HG02798 (cell line): ENCODE results near the gene ZNF282.
"Not testable (repeated sequence)": the region's sequence is repeated elsewhere in the genome, so short reads cannot be mapped to it uniquely, and the experiment has no call there.

ENCODE experiments used
- ATAC-seq: cut with Tn5 transposase; IDR thresholded peaks from one replicate; pipeline ENCODE4 v1.9.1; 2021; ENCODE audit warnings: mild to moderate bottlenecking; ENCODE audit not compliant: unreplicated experiment, poor library complexity

Gene ZNF282

DNA sequence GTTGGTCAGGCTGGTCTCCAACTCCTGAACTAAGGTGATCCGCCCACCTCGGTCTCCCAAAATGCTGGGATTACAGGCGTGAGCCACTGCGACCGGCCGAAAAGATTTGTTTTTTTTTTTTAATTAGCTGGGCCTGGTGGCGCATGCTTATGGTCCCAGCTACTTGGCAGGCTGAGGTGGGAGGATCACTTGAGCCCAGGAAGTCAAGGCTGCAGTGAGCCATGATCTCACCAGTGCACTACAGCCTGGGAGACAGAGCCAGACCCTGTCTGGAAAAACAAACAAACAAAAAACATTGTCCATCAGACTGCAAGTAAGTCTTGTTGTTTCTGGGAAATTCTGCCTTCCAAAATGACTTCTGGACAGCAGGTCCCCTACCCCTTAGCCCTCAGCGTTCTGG is 27.8 kb downstream of the ZNF282 start:
- no peak for ATAC-seq

DNA sequence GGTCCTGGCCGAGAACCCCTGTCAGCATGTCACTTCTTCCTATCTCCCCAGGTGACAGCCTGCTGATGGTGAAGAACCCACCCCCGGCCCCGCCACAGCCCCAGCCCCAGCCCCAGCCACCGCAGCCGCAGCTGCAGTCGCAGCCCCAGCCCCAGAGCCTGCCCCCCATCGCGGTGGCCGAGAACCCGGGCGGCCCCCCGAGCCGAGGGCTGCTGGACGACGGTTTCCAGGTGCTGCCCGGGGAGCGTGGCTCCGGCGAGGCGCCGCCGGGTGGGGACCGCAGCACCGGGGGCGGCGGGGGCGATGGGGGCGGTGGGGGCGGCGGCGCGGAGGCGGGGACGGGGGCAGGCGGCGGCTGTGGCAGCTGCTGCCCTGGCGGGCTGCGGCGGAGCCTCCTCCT is 28.4 kb downstream of the ZNF282 start:
- no peak for ATAC-seq

DNA sequence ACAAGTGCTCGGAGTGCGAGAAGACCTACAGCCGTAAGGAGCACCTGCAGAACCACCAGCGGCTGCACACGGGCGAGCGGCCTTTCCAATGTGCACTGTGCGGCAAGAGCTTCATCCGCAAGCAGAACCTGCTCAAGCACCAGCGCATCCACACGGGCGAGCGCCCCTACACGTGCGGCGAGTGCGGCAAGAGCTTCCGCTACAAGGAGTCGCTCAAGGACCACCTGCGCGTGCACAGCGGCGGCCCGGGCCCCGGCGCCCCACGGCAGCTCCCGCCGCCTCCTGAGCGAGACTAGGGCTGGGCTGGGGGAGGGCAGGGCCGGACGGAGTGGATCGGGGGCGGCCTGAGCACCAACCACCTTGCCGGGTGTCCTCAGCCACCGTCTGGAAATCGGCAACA is 29.0 kb downstream of the ZNF282 start:
- ATAC-seq = no peak

DNA sequence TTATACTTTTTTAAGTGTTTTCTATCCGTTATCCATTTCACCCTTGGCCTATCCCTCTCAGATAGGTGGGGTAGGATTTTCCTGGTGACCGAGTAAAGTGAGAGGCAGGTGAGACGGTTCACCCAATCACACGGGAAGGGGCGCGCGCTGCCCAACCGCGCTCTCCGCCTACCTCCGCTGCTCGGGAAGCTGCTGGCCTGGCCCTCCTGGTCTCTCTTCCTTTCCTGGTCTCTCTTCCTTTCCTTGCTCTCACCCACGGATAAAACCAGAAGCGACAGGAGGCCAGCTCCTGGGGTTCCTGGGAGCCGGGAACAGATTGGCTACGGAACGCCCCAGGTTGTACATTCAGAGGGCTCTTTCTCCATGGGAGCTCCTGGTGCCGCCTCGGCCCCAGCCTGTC is 29.8 kb downstream of the ZNF282 start:
- ATAC-seq = no peak

DNA sequence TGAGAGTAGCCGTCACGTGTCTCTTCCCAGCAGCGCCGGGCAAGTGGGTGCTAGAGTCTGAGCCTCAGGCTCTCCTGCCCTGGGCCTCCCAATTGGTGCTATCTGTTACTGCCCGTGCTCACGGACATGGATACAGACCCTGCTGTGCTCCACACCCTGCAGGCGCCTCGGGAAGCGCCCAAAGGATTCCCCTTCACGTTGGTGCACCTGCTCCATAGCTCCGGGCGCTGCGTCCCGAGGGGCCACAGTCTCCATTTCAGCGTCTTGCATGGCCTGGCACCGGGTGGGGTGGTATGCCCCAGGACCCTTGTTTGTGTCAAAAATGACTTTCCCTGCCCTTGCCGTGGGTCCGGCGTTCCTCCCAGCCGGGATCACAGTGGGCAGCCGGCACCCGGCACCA is 30.3 kb downstream of the ZNF282 start:
- no peak for ATAC-seq

DNA sequence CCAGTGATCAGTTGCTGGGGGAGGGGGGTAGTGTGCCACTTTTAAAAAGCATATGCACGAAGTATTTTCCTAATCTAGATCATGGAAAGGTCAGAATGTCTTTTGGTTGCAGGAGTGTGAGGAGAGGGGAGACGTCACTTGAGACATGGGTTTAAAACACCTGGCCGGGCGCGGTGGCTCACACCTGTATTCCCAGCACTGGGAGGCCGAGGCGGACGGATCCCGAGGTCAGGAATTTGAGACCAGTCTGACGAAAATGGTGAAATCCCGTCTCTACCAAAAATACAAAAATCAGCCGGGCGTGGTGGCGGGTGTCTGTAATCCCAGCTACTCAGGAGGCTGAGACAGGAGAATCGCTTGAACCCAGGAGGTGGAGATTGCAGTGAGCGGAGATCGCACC is 31.0 kb downstream of the ZNF282 start:
- ATAC-seq = not testable (repeated sequence)

DNA sequence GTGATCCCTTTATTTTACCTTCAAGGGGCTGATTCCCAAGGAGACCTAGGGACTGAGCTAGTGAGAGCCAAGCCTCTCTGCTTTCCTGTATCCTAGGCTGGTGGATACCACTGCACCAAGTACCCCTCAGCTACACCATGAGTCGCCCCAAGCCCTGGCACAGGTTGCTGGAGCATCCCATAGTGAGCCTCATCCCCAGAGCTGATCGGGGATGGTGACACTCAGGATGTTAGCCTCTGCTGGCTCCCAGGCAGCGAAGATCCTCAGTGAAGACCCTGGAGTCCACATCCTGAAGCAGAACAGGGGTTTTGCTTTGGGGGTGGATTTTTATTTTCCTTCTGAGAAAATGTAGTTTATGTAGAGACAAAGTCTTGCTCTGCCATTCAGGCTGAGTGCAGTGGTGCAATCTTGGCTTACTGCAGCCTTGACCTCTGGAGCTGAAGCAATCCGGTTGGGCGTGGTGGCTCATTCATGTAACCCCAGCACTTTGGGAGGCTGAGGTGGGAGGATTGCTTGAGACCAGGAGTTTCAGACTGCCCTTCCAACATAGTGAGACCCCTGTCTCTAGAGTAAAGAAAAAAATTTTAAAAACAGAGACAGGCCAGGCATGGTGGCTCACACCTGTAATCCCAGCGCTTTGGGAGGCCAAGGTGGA is 31.6 kb downstream of the ZNF282 start:
- no peak for ATAC-seq

DNA sequence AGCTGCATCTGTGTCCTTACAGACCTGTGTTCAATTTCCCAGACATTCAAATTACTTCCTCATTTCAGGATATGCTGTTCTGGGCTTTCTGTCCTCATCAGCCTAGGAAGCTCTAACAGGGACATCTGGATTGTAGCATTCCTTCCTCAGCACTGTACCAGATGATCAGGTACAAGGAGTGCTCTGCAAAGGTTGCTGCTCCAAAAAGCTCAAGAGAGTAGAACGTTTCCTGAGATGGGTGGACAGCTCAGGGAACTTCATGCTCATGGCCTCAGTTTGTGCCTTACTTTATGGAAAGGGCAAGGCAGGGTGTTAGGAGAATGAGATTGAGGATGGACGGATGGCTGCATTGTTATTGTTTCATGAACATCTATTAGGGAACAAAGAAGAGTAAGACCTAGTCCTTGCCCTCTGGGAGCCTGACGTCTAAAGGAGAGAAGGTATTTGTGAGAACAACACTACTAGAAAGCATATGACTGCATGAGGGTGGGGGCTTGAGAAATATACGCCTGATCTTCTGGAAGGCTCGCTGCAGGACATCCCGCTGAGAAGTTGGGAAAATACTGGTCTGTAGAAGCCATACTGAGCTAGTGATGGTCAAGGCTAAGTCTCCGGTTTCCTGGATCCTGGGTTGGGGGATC is 33.6 kb downstream of the ZNF282 start:
- ATAC-seq = no peak

DNA sequence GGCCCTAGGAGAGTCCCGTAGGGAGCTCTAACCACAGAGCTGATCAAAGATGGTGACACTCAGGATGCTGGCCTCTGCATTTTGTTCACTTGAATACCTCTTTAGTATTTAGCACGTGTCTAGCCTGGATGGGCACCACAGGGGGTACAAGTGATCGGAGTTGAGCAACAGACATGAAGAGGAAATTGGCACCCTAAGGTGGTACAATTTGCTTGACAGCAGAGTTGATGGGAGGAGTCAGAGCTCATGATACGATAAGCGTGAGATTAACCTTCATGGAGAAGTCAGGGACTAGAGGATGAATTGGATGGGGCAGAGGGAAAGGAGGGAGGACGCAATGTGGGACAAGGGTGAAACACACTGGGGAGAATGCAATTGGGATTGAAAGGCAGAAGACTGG is 34.2 kb downstream of the ZNF282 start:
- no peak for ATAC-seq

DNA sequence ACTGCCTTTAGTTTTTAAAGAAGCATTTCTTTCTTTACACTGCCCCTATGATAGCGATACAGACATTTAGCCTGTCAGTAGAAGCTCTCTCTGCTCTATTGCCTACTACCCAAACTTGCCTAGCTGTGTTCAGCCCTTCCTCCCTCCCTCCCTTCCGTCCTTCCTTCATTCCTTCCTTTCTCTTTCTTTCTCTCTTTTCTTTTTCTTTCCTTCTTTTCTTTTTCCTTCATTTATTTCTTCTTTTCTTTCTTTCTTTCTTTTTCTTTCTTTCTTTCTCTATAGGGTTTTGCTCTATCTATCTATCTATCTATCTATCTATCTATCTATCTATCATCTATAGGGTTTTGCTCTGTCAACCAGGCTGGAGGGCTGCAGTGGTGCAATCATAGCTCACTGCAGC is 37.0 kb downstream of the ZNF282 start:
- ATAC-seq = no peak

DNA sequence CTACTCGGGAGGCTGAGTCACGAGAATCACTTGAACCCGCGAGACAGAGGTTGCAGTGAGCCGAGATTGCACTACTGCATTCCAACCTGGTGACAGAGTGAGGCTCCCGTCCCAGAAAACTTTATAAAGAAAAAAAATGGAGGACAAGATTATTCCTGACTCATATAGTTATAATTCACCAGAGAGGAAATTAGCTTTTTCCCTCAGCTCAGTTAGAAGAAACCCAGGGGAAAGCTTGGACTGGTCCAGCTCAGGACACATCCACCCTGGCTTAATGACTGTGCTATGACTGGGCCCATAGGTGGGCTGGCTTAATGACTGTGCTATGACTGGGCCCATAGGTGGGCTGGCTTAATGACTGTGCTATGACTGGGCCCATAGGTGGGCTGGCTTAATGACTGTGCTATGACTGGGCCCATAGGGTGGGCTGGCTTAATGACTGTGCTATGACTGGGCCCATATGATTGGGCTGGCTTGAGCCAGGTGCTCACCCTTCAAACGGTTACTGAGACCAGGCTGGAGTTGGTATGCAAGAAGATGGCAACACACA is 38.4 kb downstream of the ZNF282 start:
- not testable (repeated sequence) for ATAC-seq

DNA sequence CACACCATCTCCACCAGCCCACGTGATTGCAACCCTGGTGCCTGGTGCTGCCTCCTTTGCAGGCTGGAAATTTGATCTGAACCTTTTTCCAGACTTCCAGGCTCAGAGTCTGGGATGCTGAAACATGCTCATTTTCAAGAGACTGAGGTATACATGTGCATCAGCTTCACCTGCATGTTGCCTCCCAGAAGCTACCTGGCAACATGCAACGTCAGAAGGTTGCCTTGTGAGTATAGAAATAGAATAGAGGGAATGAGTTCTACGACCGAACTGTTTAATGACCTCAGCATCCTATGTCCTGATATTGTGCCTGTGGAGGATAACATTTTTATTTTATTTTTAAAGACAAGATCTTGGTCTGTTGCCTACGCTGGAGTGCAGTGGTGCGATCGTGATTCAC is 42.2 kb downstream of the ZNF282 start:
- no peak for ATAC-seq

DNA sequence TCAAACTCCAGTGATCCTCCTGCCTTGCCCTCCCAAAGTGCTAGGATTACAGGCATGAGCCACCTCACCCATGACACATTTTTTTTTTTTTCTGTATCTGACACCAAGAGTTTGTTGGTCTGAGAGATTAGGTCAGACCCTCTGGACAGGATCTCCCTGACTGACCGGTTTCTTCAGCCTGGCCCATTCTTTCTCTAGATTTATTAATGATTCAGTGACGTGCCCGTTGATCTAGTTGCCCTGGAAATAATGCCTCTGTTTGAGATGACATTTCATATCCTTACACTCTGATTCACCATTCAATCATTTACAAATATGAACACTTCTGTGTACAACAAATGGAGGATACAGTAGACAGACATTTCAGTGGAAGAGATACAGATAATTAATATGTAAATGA is 42.7 kb downstream of the ZNF282 start:
- ATAC-seq = no peak

DNA sequence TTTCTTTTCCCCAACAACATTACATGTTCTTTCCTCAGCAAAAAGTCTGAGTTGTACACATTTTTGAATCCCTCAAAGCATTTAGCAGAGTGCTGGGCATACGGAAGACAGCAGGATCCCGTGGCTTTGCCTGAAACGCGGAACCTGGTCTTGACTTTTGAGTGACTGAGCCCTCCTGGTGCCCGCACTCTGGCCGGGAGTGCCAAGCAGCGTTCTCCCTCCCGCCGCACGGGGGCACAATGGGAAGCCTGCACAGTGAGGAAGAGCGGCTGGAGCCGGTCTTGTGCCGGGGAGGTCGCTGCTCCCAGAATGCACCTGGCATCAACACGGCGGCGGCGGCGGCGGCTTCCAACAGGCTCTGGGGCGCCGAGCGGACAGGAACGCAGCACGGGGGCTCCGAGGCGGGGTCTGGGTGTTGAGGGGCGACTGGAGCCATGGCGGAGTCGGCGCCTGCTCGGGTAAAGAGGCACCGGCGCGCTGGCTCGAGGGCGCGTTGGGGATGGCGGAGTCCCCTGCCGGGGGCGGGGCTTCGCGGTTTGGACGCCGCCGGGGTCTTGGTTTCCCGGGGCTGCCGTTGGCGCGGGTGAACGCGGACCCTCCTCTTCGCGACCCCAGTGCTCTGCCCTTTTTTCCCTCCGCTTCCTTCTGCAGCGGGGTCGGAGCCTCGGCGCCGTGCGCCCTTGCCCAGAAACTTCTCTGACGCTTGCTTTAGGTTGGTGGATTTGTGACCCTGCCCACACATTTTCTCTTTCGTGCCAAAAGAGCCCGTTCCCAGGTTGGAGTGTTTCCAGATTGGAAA is 44.2 kb downstream of the ZNF282 start, which contains the start of gene ZNF212:
Gene ZNF212, plus strand, starts transcription at position 307 of the 799 bp plus-strand sequence. Its CDS starts 128 bp downstream, at position 435.
- peak; percentile 99 for ATAC-seq

DNA sequence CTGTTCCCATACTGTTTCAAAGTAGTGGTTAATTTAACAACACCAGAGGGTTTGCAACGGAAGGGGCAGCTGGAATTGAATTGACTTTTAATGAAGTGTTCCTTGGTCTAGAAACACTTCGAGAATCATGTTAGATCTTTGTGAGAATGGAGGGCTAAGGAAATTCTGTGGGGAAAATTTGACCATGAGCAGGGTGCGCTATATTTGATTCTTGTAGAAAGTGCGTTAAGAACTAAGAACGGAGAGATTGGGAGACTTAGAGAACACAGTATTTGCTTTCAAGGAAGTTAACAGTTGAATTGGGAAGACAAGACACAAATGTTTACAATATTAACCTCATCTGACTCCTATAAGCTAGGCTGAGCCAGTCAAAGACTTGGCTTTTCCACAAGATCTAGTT is 45.3 kb downstream of the ZNF282 start:
- ATAC-seq = no peak

DNA sequence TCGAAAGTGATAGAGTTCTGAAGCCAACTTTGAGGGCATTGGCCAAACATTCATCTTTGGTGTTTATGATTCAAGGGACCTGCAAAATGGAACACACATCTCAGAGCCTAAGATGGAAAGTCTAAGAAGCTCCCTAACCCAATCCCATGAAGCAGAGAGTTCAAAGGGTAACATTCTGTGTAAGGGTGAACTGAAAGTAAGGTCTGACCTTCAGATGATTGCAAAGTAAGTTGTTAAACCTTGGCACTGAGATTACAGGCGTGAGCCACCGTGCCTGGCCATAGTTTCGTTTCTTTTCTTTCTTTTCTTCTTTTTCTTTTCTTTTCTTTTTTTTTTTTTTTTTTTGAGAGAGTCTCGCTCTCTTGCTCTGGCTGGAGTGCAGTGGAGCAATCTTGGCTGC is 46.4 kb downstream of the ZNF282 start:
- ATAC-seq = no peak

DNA sequence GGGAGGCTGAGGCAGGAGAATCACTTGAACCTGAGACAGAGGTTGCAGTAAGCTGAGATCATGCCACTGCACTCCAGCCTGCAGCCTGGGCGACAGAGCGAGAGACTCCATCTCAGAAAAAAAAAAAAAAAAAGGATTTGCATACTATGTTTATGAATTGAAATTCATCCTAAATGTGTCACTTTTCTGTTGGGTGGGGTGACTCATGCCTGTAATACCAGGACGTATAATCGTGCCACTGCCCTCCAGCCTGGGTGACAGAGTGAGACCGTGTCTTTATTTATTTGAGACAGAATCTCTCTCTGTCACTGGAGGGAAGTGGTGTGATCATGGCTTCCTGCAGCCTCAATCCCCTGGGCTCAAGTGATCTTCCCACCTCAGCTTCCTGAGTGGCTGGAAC is 49.9 kb downstream of the ZNF282 start:
- ATAC-seq = no peak

DNA sequence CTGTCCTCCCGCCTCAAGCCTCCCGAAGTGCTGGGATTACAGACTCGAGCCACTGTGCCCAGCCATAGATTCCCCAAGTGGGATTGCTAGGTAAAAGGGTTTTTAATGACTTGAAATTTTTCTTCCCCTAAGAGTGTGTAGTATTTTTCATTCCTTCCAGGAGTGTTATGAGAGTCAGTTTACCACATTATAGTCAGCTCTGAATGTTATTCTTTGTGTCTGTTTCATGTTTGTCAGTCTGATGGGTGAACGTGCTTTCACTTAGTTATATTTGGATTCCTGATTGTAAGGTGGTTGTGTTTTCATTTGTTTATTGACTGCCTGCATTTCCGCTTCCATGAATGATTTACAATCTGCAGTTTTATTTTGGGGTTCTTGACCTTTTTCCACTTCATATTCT is 50.4 kb downstream of the ZNF282 start:
- ATAC-seq = no peak

DNA sequence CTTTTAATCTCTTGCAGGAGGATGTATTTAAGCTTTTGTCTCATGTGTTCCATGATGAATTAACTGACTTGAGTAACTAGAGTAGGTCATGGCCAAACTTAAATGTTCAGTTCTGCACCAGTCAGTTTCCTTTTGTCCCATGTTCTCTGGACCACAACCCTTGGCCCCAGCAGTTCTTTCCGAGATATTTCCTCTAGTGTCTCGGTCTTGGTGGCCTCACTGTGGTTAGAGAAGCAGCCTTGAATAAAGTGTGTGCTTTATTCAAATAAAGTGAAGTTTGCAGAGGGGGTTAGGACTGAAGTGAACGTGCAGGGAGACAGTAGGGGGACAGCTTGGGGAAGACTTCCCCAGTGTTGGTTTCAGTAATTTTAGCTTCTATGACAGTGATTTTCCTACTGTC is 53.4 kb downstream of the ZNF282 start:
- ATAC-seq = no peak

DNA sequence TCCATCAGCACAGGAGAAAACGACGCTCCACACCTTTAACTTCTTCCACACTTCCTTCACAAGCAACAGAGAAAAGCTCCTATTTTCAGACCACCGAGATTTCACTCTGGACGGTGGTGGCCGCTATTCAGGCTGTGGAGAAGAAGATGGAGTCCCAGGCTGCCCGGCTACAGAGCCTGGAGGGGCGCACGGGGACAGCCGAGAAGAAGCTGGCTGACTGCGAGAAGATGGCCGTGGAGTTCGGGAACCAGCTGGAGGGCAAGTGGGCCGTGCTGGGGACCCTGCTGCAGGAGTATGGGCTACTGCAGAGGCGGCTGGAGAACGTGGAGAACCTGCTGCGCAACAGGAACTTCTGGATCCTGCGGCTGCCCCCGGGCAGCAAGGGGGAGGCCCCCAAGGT is 54.8 kb downstream of the ZNF282 start:
- not testable (repeated sequence) for ATAC-seq

DNA sequence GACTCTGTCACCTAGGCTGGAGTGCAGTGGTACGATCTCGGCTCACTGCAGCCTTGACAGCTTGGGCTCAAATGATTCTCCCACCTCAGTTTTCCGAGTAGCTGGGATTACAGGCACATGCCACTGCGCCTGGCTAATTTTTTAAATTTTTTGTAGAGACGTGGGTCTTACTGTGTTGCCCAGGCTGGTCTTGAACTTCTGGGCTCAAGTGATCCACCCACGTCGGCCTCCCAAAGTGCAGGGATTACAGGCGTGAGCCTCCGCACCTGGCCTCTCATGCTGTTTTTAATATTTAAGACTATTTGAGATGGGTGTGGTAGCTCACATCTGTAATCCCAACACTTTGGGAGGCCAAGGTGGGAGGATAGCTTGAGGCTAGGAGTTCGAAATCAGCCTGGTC is 56.2 kb downstream of the ZNF282 start:
- not testable (repeated sequence) for ATAC-seq
